GM19099 (cell line): ENCODE measurements around the gene BAG3.

Experiments used
- POLR2A ChIP-seq: IDR thresholded peaks from 3 replicates; pipeline ENCODE4 v1.6.1; 2011; ENCODE audit warnings: low read depth; ENCODE audit not compliant: insufficient read length; ENCODE audit errors: extremely low read depth

The BAG3 gene

DNA sequence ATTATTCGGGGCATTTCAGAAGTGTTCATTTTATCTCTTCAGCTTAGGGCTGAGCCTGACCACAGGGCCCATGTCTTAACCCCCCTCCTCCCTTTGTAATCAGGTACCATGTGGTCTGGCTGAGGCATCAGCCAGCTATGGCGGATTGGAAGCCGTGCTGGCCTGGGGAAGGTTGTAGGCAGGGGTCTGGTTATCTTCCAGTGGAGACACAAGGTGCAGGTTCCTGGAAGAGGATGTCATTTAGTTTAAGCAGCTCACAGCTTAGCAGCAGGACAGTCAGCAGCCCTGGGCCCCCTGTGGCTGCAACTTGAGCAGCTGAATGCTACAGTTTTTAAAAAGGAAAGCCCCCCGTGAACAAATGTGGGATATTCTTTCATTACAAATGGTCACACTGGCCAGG is 22.1 kb downstream of the BAG3 start:
- TF ChIP-seq POLR2A, result no peak

DNA sequence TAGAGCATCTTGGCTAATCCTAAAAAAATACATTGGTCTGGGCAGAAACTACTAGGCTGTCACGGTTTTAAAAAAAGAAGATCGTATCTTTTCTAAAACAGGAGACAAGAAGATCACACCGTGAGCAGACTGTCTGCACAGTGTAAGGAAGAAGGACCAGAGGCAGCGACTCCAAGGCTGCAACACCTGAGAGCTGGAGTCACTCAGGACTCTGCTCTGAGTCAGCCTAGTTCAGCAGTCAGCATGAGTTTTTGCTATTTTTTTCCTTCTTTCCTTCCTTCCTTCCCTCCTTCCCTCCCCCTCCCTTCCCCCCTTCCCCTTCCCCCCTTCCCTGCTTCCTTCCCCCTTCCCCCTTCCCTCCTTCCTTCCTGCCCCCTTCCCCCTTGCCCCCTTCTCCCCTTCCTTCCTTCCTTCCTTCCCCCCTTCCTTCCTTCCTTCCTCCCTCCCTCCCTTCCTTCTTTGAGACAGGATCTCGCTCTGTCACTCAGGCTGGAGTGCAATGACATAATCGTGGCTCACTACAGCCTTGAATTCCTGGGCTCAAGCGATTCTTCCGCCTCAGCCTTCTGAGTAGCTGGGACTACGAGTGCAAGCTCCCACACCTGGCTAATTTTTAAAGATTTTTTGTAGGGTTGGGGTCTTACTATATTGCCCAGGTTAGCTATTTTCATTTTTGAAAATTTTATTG is 24.4 kb downstream of the BAG3 start:
- no peak for TF ChIP-seq POLR2A

DNA sequence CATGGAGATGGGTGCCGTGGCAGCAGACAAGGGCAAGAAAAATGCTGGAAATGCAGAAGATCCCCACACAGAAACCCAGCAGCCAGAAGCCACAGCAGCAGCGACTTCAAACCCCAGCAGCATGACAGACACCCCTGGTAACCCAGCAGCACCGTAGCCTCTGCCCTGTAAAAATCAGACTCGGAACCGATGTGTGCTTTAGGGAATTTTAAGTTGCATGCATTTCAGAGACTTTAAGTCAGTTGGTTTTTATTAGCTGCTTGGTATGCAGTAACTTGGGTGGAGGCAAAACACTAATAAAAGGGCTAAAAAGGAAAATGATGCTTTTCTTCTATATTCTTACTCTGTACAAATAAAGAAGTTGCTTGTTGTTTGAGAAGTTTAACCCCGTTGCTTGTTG is 25.9 kb downstream of the BAG3 start:
- no peak for TF ChIP-seq POLR2A

DNA sequence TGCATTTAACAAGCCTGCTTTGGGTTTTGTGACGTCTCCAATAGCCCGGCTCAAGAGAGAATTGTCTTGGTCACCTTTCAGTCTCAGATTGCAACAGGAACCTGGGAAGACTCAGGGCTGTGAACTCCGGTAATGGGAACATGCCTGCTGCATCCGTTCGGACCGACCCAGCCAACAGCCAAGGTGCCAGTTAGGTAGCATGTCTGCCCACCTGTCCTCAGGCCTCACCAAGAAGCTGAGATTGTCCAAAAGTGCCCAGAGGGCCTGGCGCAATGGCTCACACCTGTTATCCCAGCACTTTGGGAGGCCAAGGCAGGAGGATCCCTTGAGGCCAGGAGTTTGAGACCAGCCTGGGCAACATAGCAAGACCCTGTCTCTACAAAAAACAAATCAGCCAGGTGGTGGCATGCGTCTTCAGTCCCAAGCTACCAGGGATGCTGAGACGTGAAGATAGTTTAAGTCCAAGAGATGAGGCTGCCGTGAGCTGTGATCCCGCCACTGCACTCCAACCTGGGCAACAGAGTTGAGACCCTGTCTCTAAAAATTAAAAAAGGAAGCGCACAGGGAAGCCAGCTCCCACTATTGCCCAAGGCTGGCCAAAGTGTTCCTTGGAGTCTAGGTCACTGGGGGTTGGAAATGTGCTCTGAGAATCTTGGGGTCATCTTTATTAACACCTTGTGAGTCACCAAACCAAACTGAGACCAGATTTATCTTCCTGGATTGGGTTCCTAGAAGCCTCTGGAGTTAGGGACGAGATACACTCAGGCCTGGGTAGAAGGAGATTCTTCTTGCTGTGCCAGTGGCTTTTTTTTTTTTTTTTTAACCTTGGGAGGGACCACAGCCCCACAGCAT is 26.9 kb downstream of the BAG3 start:
- no peak for TF ChIP-seq POLR2A

DNA sequence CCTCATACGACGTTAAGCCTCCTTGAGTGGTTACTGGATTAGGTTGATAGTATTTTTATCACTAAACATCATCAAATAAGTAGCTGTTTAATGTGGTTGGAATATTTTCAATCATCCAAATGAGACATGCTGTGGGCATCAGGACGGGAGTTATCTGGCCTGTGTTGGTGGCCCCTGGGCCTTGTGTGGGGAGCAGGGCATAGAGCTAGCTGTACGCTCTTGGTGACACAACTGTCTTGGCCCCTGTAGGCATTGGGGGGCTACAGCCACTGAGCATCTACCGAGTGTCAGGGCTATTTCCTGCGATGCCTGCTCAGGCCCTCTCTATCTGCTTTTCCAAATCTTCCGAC is 28.3 kb downstream of the BAG3 start:
- no peak for TF ChIP-seq POLR2A

DNA sequence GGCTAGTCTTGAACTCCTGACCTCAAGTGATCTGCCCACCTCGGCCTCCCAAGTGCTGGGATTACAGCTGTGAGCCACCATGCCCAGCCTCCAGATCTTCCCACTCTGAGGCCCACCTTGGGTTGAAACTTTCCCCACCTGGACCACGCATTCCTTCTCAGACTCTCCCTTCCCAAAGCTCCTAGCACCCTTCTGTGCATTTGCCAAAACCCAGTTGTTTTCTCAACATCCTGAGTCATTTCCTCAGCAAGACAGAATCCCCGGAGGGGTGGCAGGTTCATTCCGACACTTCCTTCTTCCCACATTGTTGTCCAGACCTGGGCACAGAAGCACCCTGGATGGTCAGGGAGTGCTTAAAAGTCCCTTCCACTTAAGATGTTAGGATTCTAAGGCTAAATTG is 28.9 kb downstream of the BAG3 start:
- TF ChIP-seq POLR2A, result no peak

DNA sequence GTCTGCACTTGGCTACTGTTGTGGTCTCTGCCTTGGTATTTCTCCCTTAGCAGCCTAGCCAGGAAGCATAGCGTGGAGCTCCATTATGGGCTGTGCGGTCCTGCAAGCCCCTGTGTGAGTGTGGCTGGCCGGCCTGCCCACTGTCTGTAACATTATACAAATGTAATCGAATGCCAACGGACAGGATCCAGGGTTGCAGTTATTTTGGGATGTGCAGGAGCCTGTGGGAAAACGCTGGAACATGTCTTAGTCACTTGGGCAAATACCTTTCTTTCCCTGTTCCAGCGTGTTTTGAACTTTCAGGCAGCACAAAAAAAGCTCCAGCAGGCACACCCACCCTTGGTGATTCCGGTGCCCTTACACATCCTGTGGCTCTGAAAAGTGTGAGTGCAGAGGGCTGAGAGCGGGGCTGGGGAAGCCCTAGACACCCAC is 29.5 kb downstream of the BAG3 start:
- no peak for TF ChIP-seq POLR2A

DNA sequence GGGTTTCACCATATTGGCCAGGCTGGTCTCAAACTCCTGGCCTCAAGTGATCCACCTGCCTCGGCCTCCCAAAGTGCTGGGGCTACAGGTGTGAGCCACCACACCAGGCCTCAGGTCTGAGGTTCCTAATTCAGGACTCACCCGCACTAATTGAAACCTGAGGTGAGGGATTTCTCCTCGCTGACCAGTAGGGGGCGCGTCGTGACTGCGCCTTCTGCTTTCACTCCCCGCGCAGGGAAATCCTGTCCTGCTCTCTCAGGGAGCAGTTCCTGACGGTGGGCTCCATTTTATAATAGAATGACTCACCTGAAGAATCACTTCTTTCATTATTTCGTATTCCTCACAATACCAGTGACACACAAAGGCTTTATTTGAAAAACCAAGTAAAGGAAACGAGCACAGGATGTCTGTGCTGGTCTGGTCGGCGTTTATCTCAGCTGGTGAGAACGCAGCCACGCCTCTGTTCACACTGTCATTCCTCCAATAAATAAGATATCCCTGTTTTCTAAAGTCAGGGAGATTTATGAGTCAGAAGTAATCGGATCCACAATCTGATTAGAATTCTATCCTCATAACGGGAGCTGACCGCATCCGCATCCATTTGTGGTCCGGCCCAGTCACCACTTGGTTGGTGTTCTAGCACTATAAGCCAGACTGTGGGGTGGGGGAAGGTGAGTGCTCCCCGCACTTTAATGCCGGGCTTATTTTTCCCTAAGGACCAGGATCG is 35.4 kb downstream of the BAG3 start:
- TF ChIP-seq POLR2A, result no peak

DNA sequence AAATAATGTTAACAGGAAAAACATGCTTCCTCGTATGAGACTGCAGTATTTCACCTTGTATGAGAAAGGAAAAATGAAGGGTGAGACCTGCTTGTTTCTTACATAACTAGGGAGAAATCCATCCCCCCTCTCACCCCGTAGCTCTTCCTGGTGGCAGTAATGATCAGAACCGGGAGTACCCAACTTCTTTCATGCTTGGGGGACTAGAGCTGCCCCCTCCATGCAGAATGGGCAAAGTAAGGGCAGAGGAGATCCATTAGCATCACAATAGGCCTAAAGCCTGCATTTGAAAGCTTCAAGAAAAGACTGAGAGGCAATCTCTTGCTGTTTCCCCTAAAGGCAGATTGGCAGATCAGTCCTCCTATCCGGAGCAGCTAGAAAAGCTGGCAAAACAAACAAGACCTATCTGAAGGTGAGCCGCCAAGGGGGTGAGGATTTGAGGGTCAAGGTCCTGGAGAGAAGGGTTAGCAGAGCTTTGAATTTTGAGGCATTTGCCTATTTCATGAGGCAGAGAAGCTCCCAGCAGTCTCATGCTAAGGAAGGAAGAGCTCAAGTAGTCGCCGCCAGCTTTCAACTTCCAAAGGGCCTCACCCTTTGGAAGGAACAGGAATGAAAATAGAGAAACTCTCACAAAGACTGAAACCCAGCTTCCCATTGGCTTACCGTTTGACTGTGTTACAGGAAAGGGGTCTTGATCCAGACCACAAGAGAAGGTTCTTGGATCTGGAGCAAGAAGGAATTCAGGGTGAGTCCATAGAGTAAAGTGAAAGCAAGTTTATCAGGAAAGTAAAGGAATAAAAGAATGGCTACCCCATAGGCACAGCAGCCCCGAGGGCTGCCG is 36.2 kb downstream of the BAG3 start:
- no peak for TF ChIP-seq POLR2A

DNA sequence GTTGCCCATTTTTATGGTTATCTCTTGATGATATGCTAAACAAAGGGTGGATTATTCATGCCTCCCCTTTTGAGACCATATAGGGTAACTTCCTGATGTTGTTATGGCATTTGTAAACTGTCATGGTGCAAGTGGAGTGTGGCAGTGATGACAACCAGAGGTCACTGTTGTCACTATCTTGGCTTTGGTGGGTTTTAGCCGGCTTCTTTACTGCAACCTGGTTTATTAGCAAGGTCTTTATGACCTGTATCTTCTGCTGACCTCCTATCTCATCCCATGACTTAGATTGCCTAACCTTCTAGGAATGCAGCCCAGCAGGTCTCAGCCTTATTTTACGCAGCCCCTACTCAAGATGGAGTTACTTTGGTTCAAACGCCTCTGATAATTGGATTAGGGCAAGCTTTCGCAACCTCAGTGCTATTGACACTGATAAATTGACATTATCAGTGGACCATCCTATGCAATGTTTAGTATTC is 36.9 kb downstream of the BAG3 start:
- TF ChIP-seq POLR2A, result no peak

DNA sequence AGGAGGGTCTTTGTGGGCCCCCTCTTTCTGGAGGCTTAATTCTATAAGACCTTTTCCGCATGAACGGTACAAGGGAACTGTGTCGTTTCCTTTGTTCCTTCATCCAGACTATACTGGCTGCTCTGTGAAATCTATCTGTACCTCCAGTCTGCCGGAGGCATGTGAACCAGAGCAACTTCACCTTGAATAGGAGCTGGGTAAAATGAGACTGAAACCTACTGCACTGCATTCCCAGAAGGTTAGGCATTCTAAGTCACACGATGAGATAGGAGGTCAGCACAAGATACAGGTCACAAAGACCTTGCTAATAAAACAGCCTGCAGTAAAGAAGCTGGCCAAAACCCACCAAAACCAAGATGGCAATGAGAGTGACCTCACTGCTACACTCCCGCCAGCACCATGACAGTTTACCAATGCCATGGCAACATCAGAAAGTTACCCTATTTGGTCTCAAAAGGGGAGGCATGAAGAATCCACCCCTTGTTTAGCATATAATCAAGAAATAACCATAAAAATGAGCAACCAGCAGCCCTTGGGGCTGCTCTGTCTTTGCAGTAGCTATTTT is 37.9 kb downstream of the BAG3 start:
- no peak for TF ChIP-seq POLR2A

DNA sequence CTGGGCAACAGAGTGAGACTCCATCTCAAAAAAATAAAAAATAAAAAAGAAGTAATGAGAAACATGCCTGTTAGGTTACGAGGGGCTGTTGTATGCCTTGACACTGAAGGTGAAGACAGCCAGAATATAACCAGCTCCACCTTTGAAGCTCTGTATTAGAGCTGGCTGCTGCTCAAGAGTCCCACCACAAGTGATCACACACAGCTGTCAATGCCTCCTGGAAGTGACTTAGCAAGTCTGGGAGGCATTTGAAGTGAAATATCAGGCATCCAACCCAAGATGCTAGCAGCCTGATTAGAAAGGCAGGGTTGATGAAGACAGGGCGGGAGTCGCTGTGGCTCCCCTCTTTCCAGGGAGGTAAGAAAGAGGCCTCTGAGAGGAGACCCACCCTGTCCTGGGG is 40.5 kb downstream of the BAG3 start:
- no peak for TF ChIP-seq POLR2A

DNA sequence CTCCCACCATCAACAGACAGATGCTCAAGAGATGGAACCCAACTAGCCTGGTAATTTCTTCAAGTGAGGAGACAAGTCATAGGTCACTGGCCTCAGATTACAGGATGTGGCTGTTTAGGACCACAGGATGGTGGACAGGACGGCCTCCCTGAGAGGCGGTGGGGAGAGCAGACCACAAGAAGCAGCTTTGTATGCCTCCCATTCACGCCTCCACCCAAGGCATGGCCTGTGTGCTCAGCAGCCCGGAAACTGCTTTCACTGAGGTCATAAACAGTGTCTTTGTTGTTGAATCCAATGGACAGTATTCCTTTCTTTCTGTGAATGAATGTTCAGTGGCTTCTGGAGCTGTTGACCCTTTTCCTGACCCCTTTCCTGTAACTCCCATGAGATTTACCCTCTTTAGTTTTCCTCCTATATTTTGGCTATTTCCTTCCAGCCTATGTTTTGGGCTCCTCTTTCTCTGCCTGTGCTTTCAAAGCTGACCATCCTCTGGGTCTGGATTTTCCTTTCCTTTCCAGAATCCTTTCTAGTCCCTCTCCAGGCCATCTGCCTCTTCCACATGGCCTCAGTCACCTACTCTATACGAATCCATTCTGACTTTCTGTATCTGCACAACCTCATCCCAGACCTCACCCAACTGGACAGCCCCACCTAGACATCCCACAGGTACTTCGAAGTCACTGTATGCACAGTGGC is 42.2 kb downstream of the BAG3 start:
- no peak for TF ChIP-seq POLR2A

DNA sequence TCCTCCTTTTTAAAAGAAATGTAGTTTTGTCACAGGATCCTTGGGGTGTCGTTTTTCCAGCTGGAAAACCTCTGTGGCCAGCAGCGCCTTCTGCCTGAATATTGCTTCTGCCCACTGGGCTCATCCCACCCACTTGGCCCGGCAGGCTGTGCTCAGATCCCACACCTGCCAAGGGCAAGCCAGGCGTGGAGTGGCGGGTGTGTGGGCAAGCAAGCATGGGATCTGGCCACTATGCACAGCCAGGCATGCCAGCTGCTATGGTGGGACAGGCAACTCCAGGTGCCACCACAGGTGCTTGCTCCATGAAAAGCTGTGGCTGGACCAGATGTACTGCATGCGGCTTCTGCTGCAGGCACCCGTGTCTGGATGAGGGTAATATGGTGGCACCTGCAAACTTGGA is 43.4 kb downstream of the BAG3 start:
- no peak for TF ChIP-seq POLR2A

DNA sequence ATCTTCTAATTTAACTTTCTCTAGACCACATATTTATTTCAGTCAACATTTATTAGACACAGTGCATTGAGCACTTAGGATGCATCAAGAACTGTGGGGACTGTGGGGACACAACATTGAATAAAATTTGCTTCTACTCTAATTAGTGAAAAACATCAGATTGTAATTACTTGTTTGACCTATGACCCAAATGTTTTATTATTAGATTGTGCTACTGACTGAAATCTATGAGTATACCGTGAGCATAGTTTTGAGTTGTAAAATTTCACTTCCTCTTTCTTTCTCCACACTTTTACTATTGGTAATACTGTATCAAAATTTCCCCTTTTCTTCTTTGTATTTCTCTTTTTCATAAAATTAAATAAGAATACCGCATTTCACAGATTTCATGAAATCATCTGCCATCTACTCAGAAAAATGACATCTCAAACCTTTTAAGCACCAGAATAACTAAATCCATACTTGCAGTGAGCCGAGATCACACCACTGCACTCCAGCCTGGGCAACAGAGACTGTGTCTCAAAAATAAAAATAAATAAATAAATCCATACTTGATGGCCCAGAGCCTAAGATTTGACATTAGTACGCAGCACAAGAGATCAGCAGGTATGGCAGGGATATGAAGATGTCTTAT is 49.3 kb downstream of the BAG3 start:
- TF ChIP-seq POLR2A, result no peak
